Stimulated activated CD8-positive, alpha-beta memory T cell treated with anti-CD3 and anti-CD28 coated beads, Interleukin-4, amount 100 ng/mL, for 1 hour (primary cell): ENCODE data around the gene IL36RN.

ENCODE experiments used
- DNase-seq, 2 donors: peaks; one replicate each; pipeline ENCODE4 v3.0.0-alpha.2; 2020; ENCODE audit warnings: low read depth in 2 of 2, low spot score in 1 of 2

Gene IL36RN

GRCh38 chr2:113046465-113046864 lies 12.5 kb upstream of the IL36RN start:
- no peak for DNase-seq

- no peak for DNase-seq
Observed at GRCh38 chr2:113050921-113051895, 7.8 kb upstream of the IL36RN start.

- no peak for DNase-seq
Observed at GRCh38 chr2:113052396-113052917, 6.5 kb upstream of the IL36RN start, which contains the start of gene IL36B. TSS of gene IL36B (minus strand) at chr2:113052867.

GRCh38 chr2:113053666-113054065 lies 5.3 kb upstream of the IL36RN start:
- DNase-seq: no peak

GRCh38 chr2:113054066-113054465 lies 4.9 kb upstream of the IL36RN start:
- DNase-seq: no peak

GRCh38 chr2:113056521-113056920 lies 2.5 kb upstream of the IL36RN start:
- no peak for DNase-seq

- DNase-seq: no peak
Observed at GRCh38 chr2:113057117-113057516, 1.9 kb upstream of the IL36RN start.

- DNase-seq: no peak
Observed at GRCh38 chr2:113058411-113058994, 495 bp upstream of the IL36RN start.

- DNase-seq: no peak
Observed at GRCh38 chr2:113060396-113060795, 1.4 kb downstream of the IL36RN start.

- DNase-seq: no peak
Observed at GRCh38 chr2:113060796-113061195, 1.8 kb downstream of the IL36RN start.

GRCh38 chr2:113061241-113061640 lies 2.2 kb downstream of the IL36RN start:
- DNase-seq: no peak

- DNase-seq: no peak
Observed at GRCh38 chr2:113061896-113062770, 3.1 kb downstream of the IL36RN start.

GRCh38 chr2:113064281-113064680 lies 5.3 kb downstream of the IL36RN start:
- no peak for DNase-seq

- DNase-seq: no peak
Observed at GRCh38 chr2:113064898-113065297, 5.9 kb downstream of the IL36RN start.

- DNase-seq: no peak
Observed at GRCh38 chr2:113067681-113068080, 8.7 kb downstream of the IL36RN start, which contains the start of gene IL1F10. TSS of gene IL1F10 (plus strand) at chr2:113067970. CDS start at chr2:113072739, 4,769 bp downstream.

- no peak for DNase-seq
Observed at GRCh38 chr2:113068249-113068648, 9.3 kb downstream of the IL36RN start.

- no peak for DNase-seq
Observed at GRCh38 chr2:113068706-113069485, 9.9 kb downstream of the IL36RN start.

GRCh38 chr2:113069676-113070605 lies 10.9 kb downstream of the IL36RN start:
- no peak for DNase-seq

GRCh38 chr2:113070606-113070975 lies 11.6 kb downstream of the IL36RN start:
- no peak for DNase-seq
